ENCODE results near the gene DDR1.

The DDR1 gene

DNA sequence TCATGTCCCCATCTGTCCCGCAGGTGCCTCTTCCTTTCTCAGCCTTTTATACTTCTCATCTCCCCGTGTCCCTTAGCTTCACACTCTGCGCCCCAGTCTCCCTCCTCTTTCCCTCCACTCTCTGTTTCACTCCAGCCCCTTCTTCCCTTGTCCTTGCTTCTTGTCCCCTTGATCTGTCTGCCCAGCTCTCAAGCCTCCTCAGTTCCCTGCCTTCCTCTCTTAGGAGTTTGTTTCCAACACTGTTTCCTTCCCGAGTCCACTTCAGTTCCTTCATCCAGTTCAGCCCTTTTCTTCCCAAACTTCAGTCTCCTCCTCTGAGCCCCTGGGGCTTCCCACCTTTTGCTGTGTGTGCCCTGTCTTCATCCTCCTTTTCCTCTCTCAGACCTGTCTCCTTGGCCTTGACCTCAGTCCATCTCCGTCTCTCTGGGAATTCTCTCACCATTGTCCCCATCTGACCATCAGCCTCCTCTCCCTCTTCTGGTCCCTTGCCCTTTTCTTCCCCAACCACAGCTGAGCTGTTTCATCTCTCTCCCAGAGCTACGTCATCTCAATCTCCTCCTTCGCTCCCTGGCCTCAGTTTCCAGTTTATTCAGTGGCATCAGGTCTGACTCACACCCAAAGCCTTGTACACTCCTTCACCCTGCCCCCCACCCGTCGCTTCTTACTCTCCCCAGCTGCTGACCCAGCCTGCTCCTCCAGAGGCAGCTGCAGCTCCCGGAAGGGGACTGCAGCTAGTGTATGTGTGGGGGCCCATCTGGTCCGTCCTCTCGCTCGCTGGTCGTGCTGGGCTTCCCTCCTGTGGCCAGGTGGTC is 2.7 kb upstream of the DDR1 start:
- no peak for DNase-seq (ENCODE audit: low spot score)

- peak; percentile 20 for DNase-seq (ENCODE audit: low spot score)
These were observed 2.0 kb upstream of the DDR1 start for GRCh38 chr6:30882204-30882758.

DNA sequence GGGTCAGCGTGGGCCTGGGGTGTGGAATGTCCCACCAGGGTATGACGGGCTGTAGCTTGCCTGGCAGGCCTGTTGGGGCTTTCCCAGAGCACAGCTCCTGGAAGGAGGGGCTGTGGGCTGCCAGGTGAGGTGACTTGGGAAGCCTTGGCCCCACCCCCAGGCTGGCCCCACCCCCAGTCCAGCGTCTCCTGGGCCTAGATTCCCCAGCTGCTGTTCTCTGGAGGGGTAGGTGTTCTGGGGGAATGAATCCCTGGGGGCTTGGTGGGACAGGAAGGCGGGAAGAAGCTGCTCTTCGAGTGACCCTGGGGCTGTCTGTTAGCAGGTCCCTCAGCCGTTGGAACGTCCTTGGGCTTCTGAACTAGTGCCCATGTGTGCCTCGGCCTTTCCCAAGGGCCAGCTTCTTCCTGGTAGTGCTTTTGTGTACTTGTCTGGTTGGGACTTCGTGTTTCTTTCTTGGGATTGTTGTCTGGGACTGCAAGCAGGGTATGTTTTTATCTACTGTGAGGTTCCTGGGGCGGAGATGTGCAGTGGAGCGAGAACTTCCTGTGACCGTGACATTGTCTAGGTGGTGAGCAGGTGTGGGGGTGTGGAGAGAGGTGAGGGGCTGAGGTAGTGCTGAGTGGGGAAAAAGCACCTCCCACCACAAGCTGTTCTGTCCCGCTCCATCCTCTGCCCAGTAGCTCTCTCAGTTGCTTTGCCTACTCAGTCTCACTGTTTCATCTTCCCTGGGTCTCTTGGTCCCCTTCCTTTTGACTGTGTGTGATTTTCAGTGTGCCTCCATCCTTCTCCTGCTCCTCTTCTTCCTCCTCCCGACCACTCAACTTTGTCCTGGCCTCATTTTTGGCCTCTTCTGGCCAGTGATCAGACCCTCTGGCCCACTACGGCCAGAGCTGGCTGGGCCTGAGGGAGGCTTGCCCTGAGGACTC is 1.3 kb upstream of the DDR1 start:
- DNase-seq (ENCODE audit: low spot score): peak; percentile 49

GRCh38 chr6:30884521-30885480 is 482 bp downstream of the DDR1 start:
- DNase-seq (ENCODE audit: low spot score): peak; percentile 55

GRCh38 chr6:30885481-30885998 is 1.2 kb downstream of the DDR1 start:
- peak; percentile 74 for DNase-seq (ENCODE audit: low spot score)

DNA sequence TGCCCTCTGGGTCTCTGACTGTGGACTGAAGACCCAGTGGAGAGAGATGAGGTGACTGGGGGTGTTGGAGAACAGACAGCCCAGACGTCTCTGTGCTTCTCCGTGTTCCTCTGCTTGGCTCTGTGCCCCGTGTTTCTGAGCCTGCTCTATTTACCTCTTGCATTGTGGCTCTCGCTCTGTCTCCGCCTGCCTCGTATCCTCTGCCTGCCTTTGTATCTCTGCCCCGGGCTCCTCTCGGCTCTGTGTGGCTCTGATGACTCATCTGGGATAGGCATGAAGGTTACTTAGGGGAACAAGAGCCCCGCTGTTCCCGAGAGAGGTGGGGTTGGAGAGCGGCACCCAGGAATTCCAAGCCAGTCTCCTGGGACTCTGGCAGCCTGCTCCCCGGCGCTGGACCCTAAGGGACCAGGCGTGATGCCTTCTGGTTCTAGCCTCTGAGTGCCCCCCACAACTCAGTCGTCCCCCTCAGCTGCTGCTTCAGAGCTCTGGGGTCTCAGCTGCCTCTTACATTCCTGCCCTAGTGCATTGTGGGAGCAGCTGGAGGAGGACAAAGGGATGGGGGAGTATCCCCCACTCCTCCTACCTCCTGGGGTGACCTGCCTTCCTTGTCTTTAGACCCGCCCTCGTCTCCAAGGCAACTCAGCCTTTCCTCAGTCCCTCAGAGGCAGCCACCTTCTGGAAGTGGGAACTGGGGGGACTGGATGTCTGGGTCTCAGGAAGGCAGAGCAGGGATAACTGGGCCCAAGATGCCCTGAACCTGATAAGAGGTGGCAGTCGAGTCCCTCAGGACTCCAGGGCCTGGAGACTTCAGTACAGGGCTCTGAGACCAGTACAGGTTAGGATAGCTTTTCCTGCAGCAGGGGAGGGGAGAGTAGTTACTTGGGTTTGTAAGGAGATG is 1.9 kb downstream of the DDR1 start:
- DNase-seq (ENCODE audit: low spot score): peak; percentile 97

GRCh38 chr6:30886897-30887255 is 2.6 kb downstream of the DDR1 start:
- no peak for DNase-seq (ENCODE audit: low spot score)

DNA sequence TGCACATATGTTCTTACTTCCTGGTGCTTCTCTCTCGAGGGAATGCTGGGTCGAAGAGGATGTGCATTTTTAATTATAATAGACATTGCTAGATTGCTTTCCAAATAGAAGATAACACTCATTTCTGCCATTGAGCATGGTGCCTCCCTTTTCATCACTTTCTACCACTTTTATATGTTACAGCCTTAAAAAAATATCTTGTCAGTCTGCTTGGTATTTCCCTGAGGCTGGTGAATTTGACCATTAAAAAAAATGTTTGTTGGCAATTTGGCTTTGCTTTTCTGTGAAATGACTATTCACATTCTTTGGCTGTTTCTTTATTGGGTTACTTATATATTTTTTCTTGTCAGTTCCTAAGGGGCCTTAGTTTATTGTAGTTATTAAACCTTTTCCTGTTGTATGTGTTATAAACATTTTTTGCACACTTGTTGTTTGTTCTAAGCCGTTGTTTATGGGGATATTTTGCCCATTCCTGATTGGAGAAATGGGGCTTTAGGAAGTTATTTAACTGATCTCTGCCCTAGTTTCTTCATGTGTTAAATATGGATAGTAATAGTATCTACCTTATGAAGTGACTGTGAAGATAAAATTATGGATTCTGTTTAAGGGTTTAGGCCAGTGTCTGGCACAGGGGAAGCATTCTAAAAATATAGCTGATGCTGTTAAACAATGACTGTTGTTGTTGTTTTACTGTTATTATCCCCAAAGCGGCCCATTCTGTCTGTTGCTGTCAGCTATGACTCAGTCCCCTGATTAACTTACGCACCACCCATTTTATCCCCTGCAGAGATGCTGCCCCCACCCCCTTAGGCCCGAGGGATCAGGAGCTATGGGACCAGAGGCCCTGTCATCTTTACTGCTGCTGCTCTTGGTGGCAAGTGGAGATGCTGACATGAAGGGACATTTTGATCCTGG is 3.8 kb downstream of the DDR1 start:
- no peak for DNase-seq (ENCODE audit: low spot score)

- no peak for DNase-seq (ENCODE audit: low spot score)
These were observed 4.6 kb downstream of the DDR1 start for GRCh38 chr6:30888816-30889495.

- DNase-seq (ENCODE audit: low spot score): no peak
These were observed 5.2 kb downstream of the DDR1 start for GRCh38 chr6:30889496-30889885.

- no peak for DNase-seq (ENCODE audit: low spot score)
These were observed 5.8 kb downstream of the DDR1 start for GRCh38 chr6:30889921-30890645.

DNA sequence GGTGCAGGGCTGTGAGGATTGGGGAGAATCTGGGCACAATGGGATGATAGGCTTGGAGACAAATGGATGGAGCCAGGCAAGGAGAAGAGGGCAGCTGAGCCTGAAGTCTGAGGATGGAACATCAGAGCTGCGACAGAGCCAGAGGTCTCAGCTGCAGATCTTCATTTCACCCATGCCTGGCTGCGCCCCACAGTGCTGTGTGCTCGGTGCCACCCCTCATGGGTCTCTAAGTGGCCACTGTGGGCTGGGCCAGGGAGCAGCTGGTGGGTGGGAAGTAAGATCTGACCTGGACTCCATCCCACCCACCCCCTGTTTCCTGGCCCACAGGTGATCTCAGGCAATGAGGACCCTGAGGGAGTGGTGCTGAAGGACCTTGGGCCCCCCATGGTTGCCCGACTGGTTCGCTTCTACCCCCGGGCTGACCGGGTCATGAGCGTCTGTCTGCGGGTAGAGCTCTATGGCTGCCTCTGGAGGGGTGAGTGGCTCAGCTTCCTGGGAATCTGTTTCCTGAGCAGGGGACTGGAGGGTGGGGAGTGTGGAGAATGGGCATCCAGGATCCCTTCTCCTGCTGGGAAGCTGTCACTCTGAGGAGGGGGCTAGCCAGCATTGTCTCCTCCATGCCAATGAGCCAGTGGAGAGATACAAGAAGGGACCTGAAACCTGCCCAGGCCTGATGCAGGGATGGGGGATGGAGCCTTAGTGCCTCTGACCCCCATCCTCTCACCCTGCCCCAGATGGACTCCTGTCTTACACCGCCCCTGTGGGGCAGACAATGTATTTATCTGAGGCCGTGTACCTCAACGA is 6.5 kb downstream of the DDR1 start:
- DNase-seq (ENCODE audit: low spot score): no peak

DNA sequence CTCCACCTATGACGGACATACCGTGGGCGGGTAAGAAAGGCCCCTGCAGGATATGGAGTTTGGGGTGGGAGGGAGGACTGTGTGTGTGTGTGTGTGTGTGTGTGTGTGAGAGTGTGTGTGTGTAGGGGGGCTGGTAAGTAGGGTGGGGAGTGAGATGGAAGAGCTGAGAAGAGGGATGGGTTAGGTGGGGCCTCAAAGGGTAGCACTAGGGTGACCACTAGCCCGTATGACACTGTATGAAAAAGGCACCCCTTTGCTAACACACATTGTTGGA is 7.1 kb downstream of the DDR1 start:
- DNase-seq (ENCODE audit: low spot score): no peak

DNA sequence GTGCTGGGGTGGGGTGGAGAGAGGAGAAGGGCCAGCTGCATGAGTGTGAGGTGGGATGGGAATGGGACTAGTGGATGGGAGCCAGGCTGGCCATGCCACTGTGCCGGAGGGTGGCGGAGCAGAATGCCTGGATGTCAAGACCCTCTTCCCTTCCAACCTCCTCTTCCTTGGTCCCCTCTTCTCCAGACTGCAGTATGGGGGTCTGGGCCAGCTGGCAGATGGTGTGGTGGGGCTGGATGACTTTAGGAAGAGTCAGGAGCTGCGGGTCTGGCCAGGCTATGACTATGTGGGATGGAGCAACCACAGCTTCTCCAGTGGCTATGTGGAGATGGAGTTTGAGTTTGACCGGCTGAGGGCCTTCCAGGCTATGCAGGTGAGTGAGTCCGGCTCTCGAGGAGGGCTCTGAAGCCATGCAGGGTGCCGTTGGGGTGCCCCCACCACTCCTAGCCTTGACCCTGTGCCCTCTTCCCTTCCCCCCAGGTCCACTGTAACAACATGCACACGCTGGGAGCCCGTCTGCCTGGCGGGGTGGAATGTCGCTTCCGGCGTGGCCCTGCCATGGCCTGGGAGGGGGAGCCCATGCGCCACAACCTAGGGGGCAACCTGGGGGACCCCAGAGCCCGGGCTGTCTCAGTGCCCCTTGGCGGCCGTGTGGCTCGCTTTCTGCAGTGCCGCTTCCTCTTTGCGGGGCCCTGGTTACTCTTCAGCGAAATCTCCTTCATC is 7.7 kb downstream of the DDR1 start:
- no peak for DNase-seq (ENCODE audit: low spot score)

GRCh38 chr6:30893001-30893591 is 8.8 kb downstream of the DDR1 start:
- no peak for DNase-seq (ENCODE audit: low spot score)

GRCh38 chr6:30893666-30894065 is 9.3 kb downstream of the DDR1 start:
- no peak for DNase-seq (ENCODE audit: low spot score)
